Sigmoid colon (tissue), 4 donors: ENCODE measurements around the gene JHY.

Source experiments
- EP300 ChIP-seq, 4 donors: sonication (generic); formaldehyde crosslinking; IDR thresholded peaks; one replicate each; pipeline ENCODE4 v1.6.1; 2017; ENCODE audit warnings: antibody characterized with exemption in 4 of 4
- POLR2A ChIP-seq, 2 donors: fragments of 450-650 bp; IDR thresholded peaks; one replicate each; pipeline ENCODE4 v1.6.1; 2016; ENCODE audit warnings: antibody characterized with exemption in 2 of 2, mild to moderate bottlenecking in 2 of 2, moderate library complexity in 2 of 2
- POLR2AphosphoS5 ChIP-seq, 4 donors: sonication (generic); formaldehyde crosslinking; IDR thresholded peaks; one replicate each; pipeline ENCODE4 v1.6.1; 2017; ENCODE audit warnings: antibody characterized with exemption in 4 of 4
- TF ChIP-seq, protein P1 (sequence below), 4 experiments: fragments of 450-650 bp in 3 of 4; fragments of 200-600 bp in 1 of 4; IDR thresholded peaks; one replicate each; pipeline ENCODE4 v1.5.1; 2016 to 2019; ENCODE audit warnings: antibody characterized with exemption in 4 of 4, mild to moderate bottlenecking in 3 of 4, moderate library complexity in 2 of 4

- TF ChIP-seq, protein P1, sequence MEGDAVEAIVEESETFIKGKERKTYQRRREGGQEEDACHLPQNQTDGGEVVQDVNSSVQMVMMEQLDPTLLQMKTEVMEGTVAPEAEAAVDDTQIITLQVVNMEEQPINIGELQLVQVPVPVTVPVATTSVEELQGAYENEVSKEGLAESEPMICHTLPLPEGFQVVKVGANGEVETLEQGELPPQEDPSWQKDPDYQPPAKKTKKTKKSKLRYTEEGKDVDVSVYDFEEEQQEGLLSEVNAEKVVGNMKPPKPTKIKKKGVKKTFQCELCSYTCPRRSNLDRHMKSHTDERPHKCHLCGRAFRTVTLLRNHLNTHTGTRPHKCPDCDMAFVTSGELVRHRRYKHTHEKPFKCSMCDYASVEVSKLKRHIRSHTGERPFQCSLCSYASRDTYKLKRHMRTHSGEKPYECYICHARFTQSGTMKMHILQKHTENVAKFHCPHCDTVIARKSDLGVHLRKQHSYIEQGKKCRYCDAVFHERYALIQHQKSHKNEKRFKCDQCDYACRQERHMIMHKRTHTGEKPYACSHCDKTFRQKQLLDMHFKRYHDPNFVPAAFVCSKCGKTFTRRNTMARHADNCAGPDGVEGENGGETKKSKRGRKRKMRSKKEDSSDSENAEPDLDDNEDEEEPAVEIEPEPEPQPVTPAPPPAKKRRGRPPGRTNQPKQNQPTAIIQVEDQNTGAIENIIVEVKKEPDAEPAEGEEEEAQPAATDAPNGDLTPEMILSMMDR (IDR thresholded peaks at IDR 0.05) = no peak
- no peak for TF ChIP-seq POLR2A (IDR thresholded peaks at IDR 0.05)
- TF ChIP-seq EP300 (IDR thresholded peaks at IDR 0.05) = no peak
- no peak for TF ChIP-seq POLR2AphosphoS5 (IDR thresholded peaks at IDR 0.05)
Measured at GRCh38 chr11:122954455-122954854, 71.9 kb downstream of the JHY start.
